ENCODE results near the gene HSF2. TPM values are rescaled to one million over a fixed set of nuclear protein-coding genes. Genes with fewer than 3 reads are reported as not detected.

The HSF2 gene
- total RNA-seq, 4 donors from 2014 or later: 14.0 to 28.8 (median 20.1) TPM

DNA sequence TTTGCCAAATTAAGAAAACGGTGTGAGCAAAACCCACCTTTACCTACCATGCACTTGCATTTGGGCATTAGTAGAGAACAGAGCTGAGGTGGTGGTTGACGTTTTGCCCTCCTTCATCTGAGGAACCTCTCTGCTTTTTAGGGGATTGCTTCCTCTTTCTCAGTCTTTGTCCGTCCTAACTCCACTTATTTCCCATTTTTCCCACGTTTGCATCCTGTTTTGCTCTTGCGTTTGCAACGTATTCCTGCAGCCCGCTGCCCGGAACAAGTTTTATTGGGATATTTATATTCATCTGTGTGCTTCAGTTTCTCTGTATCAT, 72.5 kb downstream of the HSF2 start:
- Histone ChIP-seq H3K4me3 (replicated peaks in 1 of 3) (peak overlapping the region; percentile 60 to 93 (median 84)), H3K27ac (peak overlapping the region; percentile 92 to 94 (median 94)), H3K36me3 (no peaks in the 10 kb centered on the region), H3K27me3 (no peaks in the 10 kb centered on the region), H3K4me1 (peaks cover 19 to 26% of the 10 kb centered on the region in 2 donors), H3K9me3 (no peaks in the 10 kb centered on the region)
- intact Hi-C loops (cut with DNase I): no loop called here
- DNase-seq: no peak
- TF ChIP-seq POLR2A (IDR thresholded peaks at IDR 0.05): no peak
- TF ChIP-seq, protein P1, sequence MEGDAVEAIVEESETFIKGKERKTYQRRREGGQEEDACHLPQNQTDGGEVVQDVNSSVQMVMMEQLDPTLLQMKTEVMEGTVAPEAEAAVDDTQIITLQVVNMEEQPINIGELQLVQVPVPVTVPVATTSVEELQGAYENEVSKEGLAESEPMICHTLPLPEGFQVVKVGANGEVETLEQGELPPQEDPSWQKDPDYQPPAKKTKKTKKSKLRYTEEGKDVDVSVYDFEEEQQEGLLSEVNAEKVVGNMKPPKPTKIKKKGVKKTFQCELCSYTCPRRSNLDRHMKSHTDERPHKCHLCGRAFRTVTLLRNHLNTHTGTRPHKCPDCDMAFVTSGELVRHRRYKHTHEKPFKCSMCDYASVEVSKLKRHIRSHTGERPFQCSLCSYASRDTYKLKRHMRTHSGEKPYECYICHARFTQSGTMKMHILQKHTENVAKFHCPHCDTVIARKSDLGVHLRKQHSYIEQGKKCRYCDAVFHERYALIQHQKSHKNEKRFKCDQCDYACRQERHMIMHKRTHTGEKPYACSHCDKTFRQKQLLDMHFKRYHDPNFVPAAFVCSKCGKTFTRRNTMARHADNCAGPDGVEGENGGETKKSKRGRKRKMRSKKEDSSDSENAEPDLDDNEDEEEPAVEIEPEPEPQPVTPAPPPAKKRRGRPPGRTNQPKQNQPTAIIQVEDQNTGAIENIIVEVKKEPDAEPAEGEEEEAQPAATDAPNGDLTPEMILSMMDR (IDR thresholded peaks at IDR 0.05): no peak
- WGBS, 2 donors: 4 to 6% methylated on average over 8 of the region's 8 CpGs

DNA sequence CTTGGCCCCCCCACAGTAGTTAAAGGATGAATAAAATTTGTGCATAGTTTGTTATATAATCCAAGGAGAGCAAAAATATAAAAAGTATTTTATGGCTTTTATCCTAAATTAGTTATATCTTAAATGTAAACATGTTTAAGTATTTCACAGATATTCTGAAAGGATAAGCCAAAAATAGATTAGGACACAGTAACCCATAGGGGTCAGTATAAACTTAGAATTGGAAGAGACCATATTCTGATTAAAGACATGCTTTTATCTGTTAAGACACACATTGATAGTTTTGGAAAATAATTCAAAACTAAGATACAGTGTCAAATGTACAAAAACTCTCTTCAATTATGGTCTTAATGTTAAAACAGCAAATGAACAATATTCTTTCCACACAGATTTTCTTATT, 76.7 kb downstream of the HSF2 start:
- Histone ChIP-seq H3K9me3 (no peaks in the 10 kb centered on the region), H3K27me3 (no peaks in the 10 kb centered on the region), H3K4me3 (replicated peaks in 1 of 3) (no peak overlapping the region), H3K4me1 (peaks cover 3 to 5% of the 10 kb centered on the region in 2 donors), H3K27ac (no peak overlapping the region), H3K36me3 (no peaks in the 10 kb centered on the region)
- TF ChIP-seq POLR2A (IDR thresholded peaks at IDR 0.05): no peak
- TF ChIP-seq, protein P1 (IDR thresholded peaks at IDR 0.05): peak in 2 of 6 experiments; percentile 35 to 38
- intact Hi-C loops (cut with DNase I): no loop called here
- no peak for DNase-seq

DNA sequence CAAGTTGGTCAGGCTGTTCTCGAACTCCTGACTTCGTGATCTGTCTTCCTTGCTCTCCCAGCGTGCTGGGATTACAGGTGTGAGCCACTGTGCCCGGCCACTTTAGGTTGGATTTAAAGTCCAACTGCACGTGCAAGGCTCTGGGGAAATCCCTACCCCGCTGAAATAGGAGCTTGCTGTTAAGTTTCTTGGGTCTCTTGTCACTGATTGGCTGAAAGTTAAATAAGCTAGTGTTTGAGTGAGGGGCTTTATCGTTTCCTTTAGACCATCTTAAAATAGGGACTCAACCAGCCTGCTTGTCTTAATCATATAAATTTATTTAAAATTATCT, 83.3 kb downstream of the HSF2 start:
- Histone ChIP-seq H3K27me3 (no peaks in the 10 kb centered on the region), H3K4me3 (replicated peaks in 1 of 3) (no peak overlapping the region), H3K4me1 (no peaks in the 10 kb centered on the region), H3K27ac (no peak overlapping the region), H3K9me3 (no peaks in the 10 kb centered on the region), H3K36me3 (no peaks in the 10 kb centered on the region)
- WGBS, 2 donors: 73 to 83% methylated on average over 7 of the region's 7 CpGs
- intact Hi-C loops (cut with DNase I): no loop called here
- TF ChIP-seq, protein P1 (IDR thresholded peaks at IDR 0.05): no peak
- TF ChIP-seq POLR2A (IDR thresholded peaks at IDR 0.05): no peak
- no peak for DNase-seq

Small RNA genes within 50 kb of the gene (small RNA-seq; reads per million reads assigned to genes)
- gene Z99129.1: not detected

Other genes with a start within 250 kb of the HSF2 start
- gene SERINC1, start 72.2 kb downstream of the HSF2 start, total RNA-seq: 100 to 1,000 TPM; 241 to 365 (median 292) TPM
- 1 to 10 TPM in 3 of 4 donors, under 1 TPM in 1; 0.83 to 3.0 (median 1.5) TPM for gene PKIB, start 210.8 kb downstream of the HSF2 start, total RNA-seq

Measured in thyroid gland (tissue), 4 donors.